Uterine smooth muscle cell (primary cell): ENCODE measurements around the gene CD1E. TPM values are rescaled to one million over a fixed set of nuclear protein-coding genes. Genes with fewer than 3 reads are reported as not detected.

Experiments used
- total RNA-seq: library from RNA; depleted of rRNA; stranded (reverse); fragments of >200 nt; gene quantifications from 2 replicates; pipeline ENCODE4 v1.2.3, GENCODE V29; 2014

CD1E gene
- not detected in 2 replicates for total RNA-seq

DNA sequence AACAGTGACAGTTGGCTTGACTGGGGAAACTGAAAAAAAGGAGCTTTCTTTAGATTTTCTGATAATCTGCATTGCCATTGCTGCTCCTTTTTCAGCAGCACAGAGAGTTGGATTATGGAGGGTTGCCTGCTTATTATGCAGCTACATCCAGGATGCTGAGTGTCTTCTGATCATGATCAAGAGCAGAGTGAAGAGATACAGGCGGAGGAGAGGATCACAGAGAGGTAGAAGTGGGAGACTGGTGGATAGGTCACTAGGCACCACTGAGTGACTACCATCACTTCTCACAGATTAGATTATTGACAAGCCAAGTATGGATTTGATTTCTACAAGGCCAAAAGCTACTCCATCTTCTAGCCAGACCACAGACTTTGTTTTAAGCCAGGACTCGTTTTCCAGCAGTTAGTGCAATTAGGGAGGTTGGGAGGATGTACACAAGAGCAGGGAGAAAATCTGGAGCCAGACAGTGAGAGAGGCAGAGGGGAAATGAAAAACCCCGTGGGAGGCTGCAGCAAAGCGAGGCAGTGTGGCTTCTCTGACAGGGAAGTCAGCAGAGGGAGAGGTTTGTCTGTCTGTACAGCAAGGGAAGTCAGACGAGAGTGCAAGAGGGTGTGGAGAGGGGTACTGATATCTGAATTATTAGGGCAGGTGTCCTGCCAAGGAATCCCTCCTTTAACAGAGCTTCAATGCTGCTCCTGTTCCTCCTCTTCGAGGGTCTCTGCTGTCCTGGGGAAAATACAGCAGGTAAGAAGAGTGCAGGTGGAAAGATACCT lies at the start of gene CD1E:
TSS of gene CD1E (plus strand) at position 592 of the 773 bp plus-strand sequence. CDS start at position 687, 95 bp downstream.

DNA sequence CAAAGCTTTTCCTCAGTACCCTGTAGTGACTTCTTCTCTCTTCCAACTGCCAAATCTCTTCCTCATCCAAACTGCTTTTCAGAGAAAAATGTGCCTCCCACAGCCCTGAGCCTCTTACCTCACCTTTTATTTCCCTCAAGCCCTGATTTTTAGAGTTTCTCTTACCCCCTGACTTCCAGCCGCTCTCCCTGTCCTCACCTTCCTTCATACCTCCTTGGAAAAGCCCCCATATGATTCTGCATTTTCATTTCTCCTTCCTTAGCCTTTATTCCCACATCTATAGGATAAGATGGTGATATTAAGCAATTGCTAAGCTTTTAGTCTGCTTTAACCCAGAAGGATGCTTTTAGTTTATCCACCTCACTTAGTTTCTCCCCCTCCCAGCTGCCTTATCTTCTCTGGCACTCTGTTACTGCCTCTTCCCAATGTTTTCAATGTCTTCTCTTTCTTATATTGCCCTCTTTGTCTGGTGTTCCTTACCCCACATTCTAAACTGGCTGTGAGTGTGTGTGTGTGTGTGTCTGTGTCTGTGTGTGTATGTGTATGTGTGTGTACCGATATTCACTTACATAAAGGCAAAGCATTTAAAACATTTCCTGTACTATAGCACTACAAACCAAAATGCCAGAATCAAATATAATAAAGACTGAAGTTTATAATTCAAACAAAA lies 22.1 kb upstream of the CD1E start, which contains the start of gene CD1B:
TSS of gene CD1B (minus strand) at position 51 of the 670 bp plus-strand sequence. CDS start 108 bp downstream, outside the sequence.

DNA sequence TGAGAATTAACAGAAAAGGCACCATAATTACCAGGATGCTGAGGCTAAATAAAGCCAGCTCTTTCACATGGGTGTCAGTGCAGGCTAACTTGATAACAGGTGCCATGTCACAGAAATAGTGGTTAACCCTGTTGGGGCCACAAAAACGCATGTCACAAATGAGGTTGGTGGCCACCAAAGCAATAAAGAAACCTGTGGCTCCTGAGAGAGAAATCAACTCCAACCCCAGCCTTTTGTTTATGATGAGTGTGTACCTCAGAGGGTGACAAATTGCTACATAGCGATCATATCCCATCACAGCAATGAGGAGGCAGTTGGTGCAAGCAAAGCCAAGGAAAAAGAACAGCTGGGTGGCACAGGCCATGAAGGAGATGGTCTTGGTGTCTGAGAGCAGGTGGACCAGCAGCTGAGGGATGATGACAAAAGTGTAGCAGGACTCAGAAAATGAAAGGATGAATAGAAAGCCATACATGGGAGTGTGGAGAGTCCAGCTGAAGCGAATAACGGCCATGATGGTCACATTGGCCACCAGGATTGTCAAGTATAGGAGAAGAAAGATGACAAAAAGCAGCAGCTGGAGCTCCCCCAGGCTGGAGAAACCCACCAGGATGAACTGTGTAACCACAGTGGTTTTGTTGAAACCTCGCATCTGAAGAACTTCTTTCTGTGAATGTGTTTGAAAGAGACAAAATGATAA lies 45.3 kb downstream of the CD1E start, which contains the start of gene OR10T2:
TSS of gene OR10T2 (minus strand) at position 649 of the 697 bp plus-strand sequence. CDS start at position 649, 0 bp downstream.

Other genes with a start within 250 kb of the CD1E start
- 0.11 and 0.25 TPM in 2 replicates for gene CD1D, start 173.0 kb upstream of the CD1E start, total RNA-seq
- gene CD1A, start 99.5 kb upstream of the CD1E start, total RNA-seq: not detected in 2 replicates
- gene CD1C, start 64.0 kb upstream of the CD1E start, total RNA-seq: 0.12 TPM in 1 of 2 replicates, not detected in the other
- gene CD1B, start 22.4 kb upstream of the CD1E start, total RNA-seq: not detected in 2 replicates
- not detected in 2 replicates for gene OR10T2, start 45.6 kb downstream of the CD1E start, total RNA-seq
- not detected in 2 replicates for gene OR10K2, start 72.3 kb downstream of the CD1E start, total RNA-seq
- gene OR10K1, start 107.9 kb downstream of the CD1E start, total RNA-seq: not detected in 2 replicates
- not detected in 2 replicates for gene OR10R2, start 118.3 kb downstream of the CD1E start, total RNA-seq
- not detected in 2 replicates for gene OR6Y1, start 200.5 kb downstream of the CD1E start, total RNA-seq
- not detected in 2 replicates for gene OR6P1, start 216.7 kb downstream of the CD1E start, total RNA-seq
- gene OR10X1, start 226.0 kb downstream of the CD1E start, total RNA-seq: not detected in 2 replicates